C4-2B (cell line): Measurements from ENCODE around the gene IGDCC3.

Experiments
- CTCF ChIP-seq: fragments of 450-650 bp; conservative IDR thresholded peaks from 2 replicates; pipeline ENCODE4 v1.5.1; 2017; ENCODE audit warnings: mild to moderate bottlenecking
- ZFX ChIP-seq: fragments of 450-650 bp; IDR thresholded peaks from 2 replicates; pipeline ENCODE4 v1.6.1; 2017

- no peak for TF ChIP-seq CTCF
- TF ChIP-seq ZFX: no peak
Measured at GRCh38 chr15:65410036-65410435, 32.2 kb upstream of the IGDCC3 start.
